IPS-15b (cell line): ENCODE results near the gene TCAP.

ENCODE experiments used
- H3K27me3 ChIP-seq: one replicate; pipeline ENCODE4 v1.6.1; 2013; ENCODE audit warnings: low read length; ENCODE audit not compliant: control insufficient read depth, insufficient read depth
- H3K36me3 ChIP-seq: one replicate; pipeline ENCODE4 v1.6.1; 2013; ENCODE audit warnings: low read length; ENCODE audit not compliant: control insufficient read depth, insufficient read depth
- H3K4me1 ChIP-seq: one replicate; pipeline ENCODE4 v1.6.1; 2013; ENCODE audit warnings: mild to moderate bottlenecking, low read length; ENCODE audit not compliant: control insufficient read depth, insufficient read depth
- H3K4me3 ChIP-seq: one replicate; pipeline ENCODE4 v1.5.1; 2013; ENCODE audit warnings: low read depth, low read length
- H3K9ac ChIP-seq: one replicate; pipeline ENCODE4 v1.6.1; 2013; ENCODE audit warnings: low read depth, mild to moderate bottlenecking, low read length
- H3K9me3 ChIP-seq: one replicate; pipeline ENCODE4 v1.6.1; 2013; ENCODE audit warnings: mild to moderate bottlenecking, low read length; ENCODE audit not compliant: control insufficient read depth, insufficient read depth

TCAP gene

DNA sequence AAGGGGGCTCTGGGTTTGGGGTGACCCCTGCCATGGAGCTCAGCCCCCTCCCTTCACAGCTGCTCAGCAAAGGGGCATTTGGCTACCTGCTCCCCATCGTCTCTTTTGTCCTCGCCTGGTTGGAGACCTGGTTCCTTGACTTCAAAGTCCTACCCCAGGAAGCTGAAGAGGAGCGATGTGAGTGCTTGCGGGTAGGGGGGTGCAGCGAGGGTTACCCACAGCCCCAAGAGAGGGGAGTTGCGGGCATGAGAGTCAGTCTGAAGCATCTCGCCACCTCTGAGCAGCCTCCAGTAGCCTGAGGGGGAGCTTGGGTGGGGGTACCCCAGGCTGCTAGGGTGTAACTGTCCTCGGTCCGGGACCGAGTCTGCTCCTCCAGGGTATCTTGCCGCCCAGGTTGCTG, 6.8 kb upstream of the TCAP start:
- H3K9ac ChIP-seq, result no peak overlapping the region
- no peaks in the 10 kb centered on the region for H3K9me3 ChIP-seq

DNA sequence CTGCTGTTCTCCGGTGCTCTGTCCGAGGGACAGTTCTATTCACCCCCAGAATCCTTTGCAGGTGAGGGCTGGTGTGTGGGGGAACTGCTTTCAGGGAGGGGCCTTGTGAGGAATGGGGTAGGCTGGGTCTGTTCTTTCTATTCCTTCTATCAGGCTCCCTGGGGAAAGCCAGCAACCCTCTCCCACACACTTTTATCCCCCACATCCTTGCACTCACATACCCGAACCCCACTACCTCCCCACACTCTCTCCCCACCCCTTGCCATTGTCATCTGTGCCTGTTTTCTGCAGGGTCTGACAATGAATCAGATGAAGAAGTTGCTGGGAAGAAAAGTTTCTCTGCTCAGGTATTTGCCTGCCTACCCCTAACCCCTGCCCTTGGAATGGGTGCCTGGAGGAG, 6.4 kb upstream of the TCAP start:
- Histone ChIP-seq H3K27me3 (no peaks in the 10 kb centered on the region), H3K4me3 (no peak overlapping the region), H3K4me1 (peaks cover 6% of the 10 kb centered on the region), H3K9me3 (no peaks in the 10 kb centered on the region), H3K36me3 (peaks cover 22% of the 10 kb centered on the region), H3K9ac (no peak overlapping the region)

More for the DNA sequence above, 6.8 kb upstream of the TCAP start:
- no peaks in the 10 kb centered on the region for H3K27me3 ChIP-seq
- peaks cover 22% of the 10 kb centered on the region for H3K36me3 ChIP-seq
- no peak overlapping the region for H3K4me3 ChIP-seq
- H3K4me1 ChIP-seq, result peaks cover 8% of the 10 kb centered on the region

DNA sequence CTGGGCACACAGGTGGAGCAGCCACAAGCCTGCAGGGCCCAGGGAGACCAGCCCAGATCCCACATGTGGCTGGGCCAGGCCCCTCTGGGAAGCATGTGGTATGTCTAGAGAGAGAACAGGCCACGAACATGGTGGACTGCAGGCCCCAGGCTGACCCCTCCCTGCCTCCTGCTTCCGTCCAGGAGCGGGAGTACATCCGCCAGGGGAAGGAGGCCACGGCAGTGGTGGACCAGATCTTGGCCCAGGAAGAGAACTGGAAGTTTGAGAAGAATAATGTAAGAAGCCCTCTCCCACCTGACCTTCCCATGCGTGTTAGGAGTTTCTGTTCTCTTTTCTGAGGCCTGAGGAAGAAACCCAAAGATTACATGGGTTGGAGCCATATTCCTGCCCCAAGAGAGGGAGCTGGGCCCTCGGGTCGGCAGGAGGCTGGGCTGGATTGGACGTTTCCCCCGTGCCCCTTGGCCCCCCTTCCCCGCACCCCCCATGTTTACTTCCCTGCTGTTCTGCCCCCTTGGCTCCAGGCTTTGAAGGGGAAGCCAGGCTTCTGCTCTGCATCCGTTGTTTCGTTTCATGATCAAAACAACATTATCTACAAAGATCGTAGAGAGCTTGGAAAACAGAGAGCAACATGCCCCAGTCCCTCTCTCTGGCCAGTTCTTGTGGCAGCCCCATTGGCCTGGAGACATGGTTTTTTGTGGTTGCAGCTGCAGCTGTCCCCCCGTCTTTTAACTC, 5.7 kb upstream of the TCAP start:
- peaks cover 8% of the 10 kb centered on the region for H3K4me1 ChIP-seq
- H3K4me3 ChIP-seq, result no peak overlapping the region
- H3K36me3 ChIP-seq, result peaks cover 22% of the 10 kb centered on the region
- H3K9ac ChIP-seq, result no peak overlapping the region
- H3K9me3 ChIP-seq, result no peaks in the 10 kb centered on the region
- H3K27me3 ChIP-seq, result no peaks in the 10 kb centered on the region

DNA sequence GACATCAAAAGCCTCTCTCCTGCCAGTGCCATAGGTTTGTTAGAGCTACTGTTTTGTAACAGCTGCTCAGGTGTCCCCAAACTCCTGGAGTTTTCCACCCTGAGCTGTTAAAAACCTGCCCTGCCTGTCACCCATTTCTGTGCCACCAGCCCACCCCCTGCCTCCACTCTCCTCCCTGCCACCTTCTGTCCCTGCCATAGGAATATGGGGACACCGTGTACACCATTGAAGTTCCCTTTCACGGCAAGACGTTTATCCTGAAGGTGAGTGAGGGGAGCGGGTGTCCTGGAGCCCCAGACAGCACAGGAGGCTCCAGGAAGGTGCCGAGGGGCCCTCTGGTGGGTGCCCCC, 5.2 kb upstream of the TCAP start:
- no peak overlapping the region for H3K9ac ChIP-seq
- peaks cover 22% of the 10 kb centered on the region for H3K36me3 ChIP-seq

GRCh38 chr17:39660397-39661385, 4.5 kb upstream of the TCAP start:
- Histone ChIP-seq H3K36me3 (peaks cover 22% of the 10 kb centered on the region), H3K4me1 (peaks cover 13% of the 10 kb centered on the region), H3K9ac (no peak overlapping the region), H3K9me3 (no peaks in the 10 kb centered on the region), H3K4me3 (no peak overlapping the region), H3K27me3 (peaks cover 1% of the 10 kb centered on the region)

More for the DNA sequence above, 5.2 kb upstream of the TCAP start:
- no peaks in the 10 kb centered on the region for H3K27me3 ChIP-seq
- peaks cover 11% of the 10 kb centered on the region for H3K4me1 ChIP-seq
- H3K4me3 ChIP-seq, result no peak overlapping the region
- H3K9me3 ChIP-seq, result no peaks in the 10 kb centered on the region

- no peaks in the 10 kb centered on the region for H3K9me3 ChIP-seq
- H3K9ac ChIP-seq, result no peak overlapping the region
- peaks cover 11% of the 10 kb centered on the region for H3K27me3 ChIP-seq
- H3K36me3 ChIP-seq, result peaks cover 16% of the 10 kb centered on the region
- H3K4me3 ChIP-seq, result no peak overlapping the region
- peaks cover 23% of the 10 kb centered on the region for H3K4me1 ChIP-seq
Measured at GRCh38 chr17:39661744-39662541, 3.2 kb upstream of the TCAP start.

DNA sequence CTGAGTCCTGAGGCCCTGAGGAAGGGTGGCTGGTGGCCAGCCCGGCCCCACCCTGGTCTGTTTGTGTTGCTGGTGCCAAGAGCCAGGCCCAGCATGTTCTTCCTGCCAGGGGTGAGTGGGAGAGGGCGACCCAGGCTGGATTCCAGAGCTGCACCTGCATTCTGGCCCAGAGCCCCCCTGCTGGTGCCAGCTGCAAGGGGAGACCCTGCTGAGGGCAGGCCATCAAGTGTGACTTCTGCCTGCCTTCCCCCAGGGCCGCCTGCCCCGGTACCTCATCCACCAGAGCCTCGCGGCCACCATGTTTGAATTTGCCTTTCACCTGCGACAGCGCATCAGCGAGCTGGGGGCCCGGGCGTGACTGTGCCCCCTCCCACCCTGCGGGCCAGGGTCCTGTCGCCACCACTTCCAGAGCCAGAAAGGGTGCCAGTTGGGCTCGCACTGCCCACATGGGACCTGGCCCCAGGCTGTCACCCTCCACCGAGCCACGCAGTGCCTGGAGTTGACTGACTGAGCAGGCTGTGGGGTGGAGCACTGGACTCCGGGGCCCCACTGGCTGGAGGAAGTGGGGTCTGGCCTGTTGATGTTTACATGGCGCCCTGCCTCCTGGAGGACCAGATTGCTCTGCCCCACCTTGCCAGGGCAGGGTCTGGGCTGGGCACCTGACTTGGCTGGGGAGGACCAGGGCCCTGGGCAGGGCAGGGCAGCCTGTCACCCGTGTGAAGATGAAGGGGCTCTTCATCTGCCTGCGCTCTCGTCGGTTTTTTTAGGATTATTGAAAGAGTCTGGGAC, 2.4 kb upstream of the TCAP start:
- no peak overlapping the region for H3K9ac ChIP-seq
- no peak overlapping the region for H3K4me3 ChIP-seq
- no peaks in the 10 kb centered on the region for H3K9me3 ChIP-seq
- peaks cover 16% of the 10 kb centered on the region for H3K27me3 ChIP-seq
- peaks cover 25% of the 10 kb centered on the region for H3K4me1 ChIP-seq
- H3K36me3 ChIP-seq, result peaks cover 16% of the 10 kb centered on the region

GRCh38 chr17:39663340-39663687, 1.8 kb upstream of the TCAP start:
- H3K4me1 ChIP-seq, result peaks cover 25% of the 10 kb centered on the region
- peak overlapping the region; percentile 49 for H3K4me3 ChIP-seq
- no peak overlapping the region for H3K9ac ChIP-seq
- H3K36me3 ChIP-seq, result peaks cover 16% of the 10 kb centered on the region
- H3K27me3 ChIP-seq, result peaks cover 16% of the 10 kb centered on the region
- H3K9me3 ChIP-seq, result no peaks in the 10 kb centered on the region

DNA sequence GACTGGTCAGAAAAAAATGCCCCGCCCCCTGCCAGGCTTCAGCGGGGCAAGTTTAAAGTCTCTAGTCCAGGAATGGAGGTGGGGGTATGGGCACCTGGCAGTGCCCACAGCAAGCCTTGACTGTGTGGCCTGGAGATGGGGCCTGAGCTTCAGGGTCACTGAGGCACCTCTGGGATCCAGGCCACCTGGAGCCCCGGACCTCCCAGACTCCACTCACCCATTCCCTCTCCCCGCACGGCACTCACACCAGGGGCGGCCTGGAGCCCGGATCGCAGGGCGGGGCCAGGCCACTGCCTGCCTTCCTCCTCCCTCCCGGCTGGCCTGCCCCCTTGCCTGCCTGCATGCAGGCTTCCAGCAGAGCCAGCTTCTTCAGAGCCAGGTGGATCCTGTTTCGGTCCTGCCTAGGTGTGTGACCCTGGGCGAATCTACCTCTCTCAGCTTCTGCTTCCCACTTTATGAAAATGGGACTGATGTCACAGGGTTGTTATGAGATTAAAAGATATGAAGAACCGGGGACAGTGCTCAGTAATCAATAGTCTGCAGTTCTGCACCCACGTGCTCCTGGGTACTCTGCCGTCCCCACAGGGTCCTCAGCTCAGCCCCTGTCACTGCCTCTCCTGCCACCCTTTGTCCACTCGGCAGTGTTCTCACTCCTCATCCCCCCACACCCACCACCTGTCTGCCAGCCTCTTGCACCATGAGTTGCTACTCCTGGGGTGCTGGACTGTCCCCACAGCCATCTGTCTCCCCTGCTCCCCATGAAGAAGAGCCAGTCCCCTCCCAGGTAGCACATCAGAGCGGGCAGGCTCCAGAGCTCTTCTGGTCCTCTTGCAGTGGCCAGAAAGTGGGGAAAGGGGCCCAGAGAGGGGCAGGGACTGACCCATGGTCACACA, 1.2 kb upstream of the TCAP start:
- peaks cover 16% of the 10 kb centered on the region for H3K36me3 ChIP-seq
- H3K27me3 ChIP-seq, result peaks cover 19% of the 10 kb centered on the region
- H3K4me3 ChIP-seq, result peak overlapping the region; percentile 49
- peaks cover 28% of the 10 kb centered on the region for H3K4me1 ChIP-seq
- peak overlapping the region; percentile 60 for H3K9ac ChIP-seq
- H3K9me3 ChIP-seq, result no peaks in the 10 kb centered on the region

DNA sequence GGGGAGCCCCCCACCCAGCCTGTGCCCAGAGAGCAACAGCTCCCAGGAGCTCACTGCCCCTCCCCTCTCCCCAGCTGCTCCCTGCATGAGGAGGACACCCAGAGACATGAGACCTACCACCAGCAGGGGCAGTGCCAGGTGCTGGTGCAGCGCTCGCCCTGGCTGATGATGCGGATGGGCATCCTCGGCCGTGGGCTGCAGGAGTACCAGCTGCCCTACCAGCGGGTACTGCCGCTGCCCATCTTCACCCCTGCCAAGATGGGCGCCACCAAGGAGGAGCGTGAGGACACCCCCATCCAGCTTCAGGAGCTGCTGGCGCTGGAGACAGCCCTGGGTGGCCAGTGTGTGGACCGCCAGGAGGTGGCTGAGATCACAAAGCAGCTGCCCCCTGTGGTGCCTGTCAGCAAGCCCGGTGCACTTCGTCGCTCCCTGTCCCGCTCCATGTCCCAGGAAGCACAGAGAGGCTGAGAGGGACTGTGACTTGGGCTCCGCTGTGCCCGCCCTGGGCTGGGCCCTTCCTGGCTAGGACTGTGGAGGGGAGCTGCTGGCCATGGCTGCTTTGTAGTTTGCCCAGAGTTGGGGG, 584 bp downstream of the TCAP start:
- peak overlapping the region; percentile 13 for H3K4me3 ChIP-seq
- H3K27me3 ChIP-seq, result peaks cover 19% of the 10 kb centered on the region
- no peaks in the 10 kb centered on the region for H3K9me3 ChIP-seq
- peaks cover 9% of the 10 kb centered on the region for H3K36me3 ChIP-seq
- H3K4me1 ChIP-seq, result peaks cover 28% of the 10 kb centered on the region
- H3K9ac ChIP-seq, result no peak overlapping the region
